HuH-7.5 (cell line): ENCODE results near the gene PADI2.

Experiments used
- DNase-seq: peaks from one replicate; pipeline ENCODE4 v3.0.0; 2011; ENCODE audit warnings: low spot score

PADI2 gene

DNA sequence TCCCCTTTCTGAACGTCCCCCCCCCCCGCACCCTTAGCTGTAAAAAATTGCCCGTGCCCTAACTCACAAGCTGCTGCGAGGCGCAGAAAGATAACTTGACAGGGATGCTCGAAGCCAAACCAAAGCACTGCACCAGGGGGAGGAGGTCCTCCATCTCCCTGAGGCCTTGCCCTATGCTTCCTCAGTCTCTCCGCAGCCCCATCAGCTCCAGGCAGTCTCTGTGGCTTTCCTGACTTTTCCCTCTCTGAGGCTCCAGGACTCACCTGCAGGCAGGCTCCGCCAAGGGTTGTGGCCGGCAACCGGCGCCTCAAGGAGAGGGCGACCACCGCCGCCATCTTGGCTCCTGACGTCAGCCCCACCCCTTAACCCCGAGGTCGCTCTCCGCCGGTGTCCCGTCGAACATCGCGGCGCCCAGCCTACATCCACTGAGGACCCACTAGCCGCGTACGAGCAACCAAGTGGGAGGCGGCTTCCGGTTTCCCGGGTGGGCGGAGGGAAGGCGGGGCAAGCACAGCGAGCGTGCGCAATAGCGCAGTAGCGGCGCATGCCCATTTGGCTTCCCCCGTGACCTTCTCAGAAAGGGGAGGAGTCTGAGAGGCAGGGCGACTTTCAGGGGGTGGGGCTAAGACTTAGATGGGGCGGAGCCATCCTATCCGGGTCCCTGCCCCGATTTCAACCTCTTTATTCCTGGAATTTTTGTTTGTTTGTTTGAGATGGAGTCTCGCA lies 65.4 kb downstream of the PADI2 start, which contains the start of gene SDHB:
SDHB (minus strand) TSS at position 348 of the 726 bp plus-strand sequence; CDS start at position 335, 13 bp downstream.
- DNase-seq, result peak; percentile 81

GRCh38 chr1:17053086-17053684 lies 66.1 kb downstream of the PADI2 start:
- no peak for DNase-seq

- DNase-seq, result no peak
These were observed 66.6 kb downstream of the PADI2 start for GRCh38 chr1:17052641-17053040.

DNA sequence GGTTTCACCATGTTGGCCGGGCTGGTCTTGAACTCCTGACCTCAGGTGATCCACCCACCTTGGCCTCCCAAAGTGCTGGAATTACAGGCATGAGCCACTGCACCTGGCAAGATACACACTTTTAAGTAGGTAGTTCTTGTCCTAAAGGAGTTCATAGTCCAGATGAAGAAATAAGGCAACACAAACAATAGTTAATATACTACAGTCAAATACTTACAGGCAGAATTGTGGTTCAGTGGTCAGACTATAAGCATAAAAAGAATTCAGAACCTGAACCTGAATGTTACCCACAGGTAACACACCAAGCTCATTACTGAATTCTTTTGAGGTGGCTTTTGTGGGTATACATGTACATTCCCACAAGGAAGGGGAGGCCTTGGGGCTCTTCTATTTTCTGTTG lies 67.2 kb downstream of the PADI2 start:
- no peak for DNase-seq

DNA sequence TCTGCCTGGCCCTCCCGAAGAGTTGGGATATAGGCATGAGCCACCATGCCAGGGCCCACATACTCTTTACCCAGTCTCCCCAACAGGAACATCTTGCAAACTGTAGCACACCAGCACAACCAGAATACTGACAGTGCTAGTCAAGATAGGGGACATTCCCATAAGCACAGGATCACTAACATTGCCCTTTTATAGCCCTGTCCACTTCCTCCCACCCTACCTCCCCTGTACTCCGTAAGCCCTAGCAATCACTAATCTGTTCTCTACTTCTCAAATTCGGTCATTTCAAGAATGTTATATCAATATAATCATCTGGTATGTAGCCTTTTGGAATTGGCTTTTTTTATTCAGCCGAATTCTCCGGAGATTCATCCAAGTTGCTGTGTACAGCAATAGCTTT lies 71.3 kb downstream of the PADI2 start:
- DNase-seq, result no peak

- DNase-seq, result no peak
These were observed 73.0 kb downstream of the PADI2 start for GRCh38 chr1:17046334-17046657.

GRCh38 chr1:17045634-17046333 lies 73.5 kb downstream of the PADI2 start:
- DNase-seq, result peak; percentile 16

GRCh38 chr1:17045150-17045549 lies 74.1 kb downstream of the PADI2 start:
- DNase-seq, result no peak

- no peak for DNase-seq
These were observed 75.6 kb downstream of the PADI2 start for GRCh38 chr1:17043676-17044075.

GRCh38 chr1:17040135-17040534 lies 79.1 kb downstream of the PADI2 start:
- DNase-seq, result no peak

GRCh38 chr1:17039522-17039921 lies 79.7 kb downstream of the PADI2 start:
- DNase-seq, result no peak

DNA sequence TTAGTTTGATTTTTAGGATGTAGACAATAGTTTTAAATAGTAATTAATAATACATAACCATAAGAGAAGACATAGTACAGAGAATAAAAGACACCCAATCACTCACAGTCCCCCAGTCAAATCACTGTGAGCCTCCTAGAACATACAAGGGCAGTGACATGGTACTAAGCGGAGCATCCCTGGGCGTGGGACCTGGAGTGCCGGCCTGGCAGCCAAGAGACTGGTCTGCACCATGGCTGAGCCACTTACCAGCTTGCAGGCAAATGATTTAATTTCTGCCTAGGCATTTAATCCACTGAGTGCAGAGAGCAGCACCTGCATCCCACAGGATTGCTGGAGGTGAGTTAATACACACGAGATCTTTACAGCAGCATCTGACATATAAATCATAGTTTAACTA lies 85.8 kb downstream of the PADI2 start:
- DNase-seq, result no peak

GRCh38 chr1:17032741-17033140 lies 86.5 kb downstream of the PADI2 start:
- no peak for DNase-seq

DNA sequence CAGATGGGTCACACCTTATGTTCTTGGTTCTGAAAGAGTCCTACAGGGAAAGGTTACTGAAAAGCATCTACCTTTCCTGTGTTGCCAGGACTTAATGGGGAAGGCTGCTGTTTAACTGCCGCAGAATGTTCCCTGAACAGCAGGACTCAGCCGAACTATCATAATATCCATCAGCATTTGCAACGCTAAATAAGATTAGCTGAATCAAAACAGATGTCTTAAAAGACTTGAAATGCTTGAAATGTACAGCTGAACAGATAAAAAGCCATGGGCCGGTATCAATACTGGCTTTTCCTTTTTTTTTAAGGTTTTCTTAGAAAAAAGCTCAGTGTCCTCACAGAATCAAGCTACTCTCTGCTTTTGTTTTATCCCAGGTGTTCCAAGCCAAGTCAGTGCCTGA lies 87.8 kb downstream of the PADI2 start:
- no peak for DNase-seq

- DNase-seq, result no peak
These were observed 89.0 kb downstream of the PADI2 start for GRCh38 chr1:17030206-17030605.

DNA sequence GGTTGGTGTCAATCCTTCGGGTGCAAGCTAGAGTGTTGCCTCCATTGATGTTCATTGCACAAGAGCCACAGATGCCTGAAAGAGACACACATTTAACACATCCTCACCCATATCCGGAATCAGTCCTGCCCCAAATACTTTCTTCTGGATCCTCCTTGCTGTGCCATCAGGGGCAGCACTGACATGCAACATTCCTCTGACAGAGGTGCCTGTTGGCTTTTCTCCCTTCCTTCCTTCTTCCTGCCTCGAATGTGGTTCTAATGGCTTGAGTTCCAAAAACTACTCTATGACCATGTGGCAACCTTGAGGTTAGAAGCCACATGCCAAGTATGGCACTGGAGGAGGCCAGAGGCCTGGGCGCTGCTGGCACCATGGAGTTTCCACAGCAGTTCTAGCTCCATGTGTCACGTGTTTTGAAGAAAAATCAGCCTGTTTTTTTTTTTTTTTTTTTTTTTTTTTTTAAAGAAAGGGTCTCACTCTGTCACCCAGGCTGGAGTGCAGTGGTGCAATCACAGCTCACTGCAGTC lies 90.5 kb downstream of the PADI2 start:
- DNase-seq, result no peak

DNA sequence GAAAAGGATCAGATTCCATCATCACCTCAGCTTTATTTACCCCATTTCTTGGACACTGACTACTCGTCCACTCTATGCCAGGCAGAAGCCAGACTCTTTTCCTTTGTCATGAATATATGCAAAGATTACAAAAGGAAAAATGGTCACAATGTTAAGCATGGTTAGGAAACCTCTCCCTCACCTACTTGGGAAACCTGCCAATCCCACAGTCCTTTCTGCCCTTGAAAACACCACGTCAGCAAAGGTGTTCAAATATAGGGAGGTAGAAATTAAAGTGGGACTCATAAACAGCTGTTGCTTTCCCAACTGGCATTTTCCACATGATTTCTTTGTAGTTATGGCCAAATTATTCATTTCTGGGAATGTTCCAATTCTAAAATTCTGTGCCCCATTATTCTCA lies 91.4 kb downstream of the PADI2 start:
- no peak for DNase-seq

GRCh38 chr1:17027403-17027802 lies 91.8 kb downstream of the PADI2 start:
- DNase-seq, result no peak

DNA sequence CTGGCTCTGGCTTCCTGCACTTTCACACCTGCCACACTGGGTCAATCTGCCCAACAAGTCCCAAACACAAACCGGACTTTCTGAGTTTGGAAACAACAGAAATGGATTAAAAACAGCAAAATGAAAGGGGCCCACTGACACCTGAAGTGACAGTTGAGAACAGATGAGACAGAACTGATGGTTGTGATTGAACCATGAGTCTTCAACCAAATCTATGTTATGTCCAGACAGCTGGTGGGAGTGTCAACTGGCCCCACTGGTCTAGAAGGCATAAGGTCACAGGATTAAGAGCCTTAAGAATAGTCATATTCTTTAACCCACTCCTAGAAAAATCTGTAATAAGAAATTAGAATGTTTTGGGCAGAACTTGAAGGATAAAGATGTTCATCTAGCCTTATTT lies 94.5 kb downstream of the PADI2 start:
- DNase-seq, result no peak

- no peak for DNase-seq
These were observed 95.7 kb downstream of the PADI2 start for GRCh38 chr1:17023573-17023972.

GRCh38 chr1:17023102-17023501 lies 96.1 kb downstream of the PADI2 start:
- DNase-seq, result no peak

DNA sequence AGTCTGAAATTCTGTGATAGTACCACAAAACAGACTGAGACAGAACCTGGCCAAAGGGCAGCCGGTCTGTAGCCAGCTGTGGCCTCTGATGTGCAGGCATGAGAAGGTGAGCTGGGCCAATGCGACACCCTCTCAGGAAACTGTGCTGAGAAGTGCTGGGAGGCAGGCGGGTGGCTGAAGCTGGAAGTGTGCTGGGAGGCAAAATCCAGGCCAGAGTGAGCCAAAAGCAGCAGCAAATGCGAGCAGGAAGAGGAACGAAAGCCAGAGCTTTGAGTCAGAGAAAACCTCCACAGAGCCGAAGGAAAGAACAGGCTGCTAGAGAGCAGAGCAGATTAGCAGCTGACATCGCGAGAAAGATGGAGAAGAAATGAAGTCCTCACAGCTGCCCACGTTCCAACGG lies 97.4 kb downstream of the PADI2 start:
- no peak for DNase-seq

DNA sequence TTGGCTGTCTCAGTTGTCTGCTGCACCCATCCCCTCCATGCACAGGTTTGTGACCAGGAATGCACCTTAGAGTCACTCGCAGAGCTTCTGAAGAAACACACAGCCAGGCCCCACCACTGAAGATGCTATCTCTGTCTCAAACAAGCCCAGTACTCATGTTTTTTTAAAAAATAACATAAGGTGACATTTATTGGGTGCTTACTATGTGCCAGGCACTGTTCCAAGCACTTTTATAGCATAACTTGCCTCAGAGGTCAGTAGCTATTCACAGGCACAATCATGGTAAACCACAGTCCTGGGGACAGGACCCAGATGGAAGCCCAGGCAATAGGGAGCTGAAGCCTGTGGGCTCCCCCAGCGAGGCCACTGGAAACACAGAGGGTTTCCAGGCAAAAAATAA lies 98.7 kb downstream of the PADI2 start:
- no peak for DNase-seq
